ENCODE data around the gene RASA2. TPM values are rescaled to one million over a fixed set of nuclear protein-coding genes. Genes with fewer than 3 reads are reported as not detected.

The RASA2 gene
- total and polyA plus RNA-seq, 2 experiments from 2014 or later: 6.2 to 12.6 TPM

- no peak for TF ChIP-seq CTCF (IDR thresholded peaks at IDR 0.05; ENCODE audit: poor library complexity)
- TF ChIP-seq EZH2phosphoT487 (IDR thresholded peaks at IDR 0.05; ENCODE audit: low read depth, severe bottlenecking, unreplicated experiment): no peak
- TF ChIP-seq EZH2 (IDR thresholded peaks at IDR 0.05; ENCODE audit: borderline replicate concordance): no peak
- 97% methylated on average over 4 of the region's 4 CpGs for WGBS (ENCODE audit: low lambda C conversion rate, missing lambda C conversion rate)
These were observed 169.0 kb downstream of the RASA2 start for GRCh38 chr3:141655801-141656200.

GRCh38 chr3:141656771-141657170 lies 169.9 kb downstream of the RASA2 start:
- TF ChIP-seq EZH2phosphoT487 (IDR thresholded peaks at IDR 0.05; ENCODE audit: low read depth, severe bottlenecking, unreplicated experiment) (no peak), EZH2 (IDR thresholded peaks at IDR 0.05; ENCODE audit: borderline replicate concordance) (no peak), CTCF (IDR thresholded peaks at IDR 0.05; ENCODE audit: poor library complexity) (no peak)
- Histone ChIP-seq H3K9me2 (replicated peaks; ENCODE audit: insufficient read depth) (no peaks in the 10 kb centered on the region), H3K4me3 (no peak overlapping the region), H3K9me3 (ENCODE audit: low read depth) (no peaks in the 10 kb centered on the region), H3K27me3 (peaks cover 21% of the 10 kb centered on the region), H3K4me1 (ENCODE audit: insufficient read depth) (peaks cover 5% of the 10 kb centered on the region), H4K20me1 (ENCODE audit: insufficient read depth, poor library complexity, severe bottlenecking) (no peaks in the 10 kb centered on the region), H3K4me2 (no peak overlapping the region), H2AFZ (no peak overlapping the region), H3K79me2 (no peaks in the 10 kb centered on the region), H3K36me3 (replicated peaks; ENCODE audit: insufficient read depth, low read depth) (no peaks in the 10 kb centered on the region), H3K27ac (no peak overlapping the region)
- 43% methylated on average over 4 of the region's 4 CpGs for WGBS (ENCODE audit: low lambda C conversion rate, missing lambda C conversion rate)
- DNase-seq (ENCODE audit: low spot score): no peak

More at GRCh38 chr3:141655801-141656200, 169.0 kb downstream of the RASA2 start:
- Histone ChIP-seq H3K4me3 (no peak overlapping the region), H3K79me2 (no peaks in the 10 kb centered on the region), H3K9me2 (replicated peaks; ENCODE audit: insufficient read depth) (no peaks in the 10 kb centered on the region), H3K27me3 (peaks cover 21% of the 10 kb centered on the region), H3K36me3 (replicated peaks; ENCODE audit: insufficient read depth, low read depth) (no peaks in the 10 kb centered on the region), H4K20me1 (ENCODE audit: insufficient read depth, poor library complexity, severe bottlenecking) (no peaks in the 10 kb centered on the region), H3K9me3 (ENCODE audit: low read depth) (no peaks in the 10 kb centered on the region), H3K4me1 (ENCODE audit: insufficient read depth) (peaks cover 5% of the 10 kb centered on the region), H3K4me2 (no peak overlapping the region), H3K27ac (no peak overlapping the region), H2AFZ (no peak overlapping the region)
- no peak for DNase-seq (ENCODE audit: low spot score)

- TF ChIP-seq EZH2 (IDR thresholded peaks at IDR 0.05; ENCODE audit: borderline replicate concordance) (no peak), EZH2phosphoT487 (IDR thresholded peaks at IDR 0.05; ENCODE audit: low read depth, severe bottlenecking, unreplicated experiment) (no peak), CTCF (IDR thresholded peaks at IDR 0.05; ENCODE audit: poor library complexity) (no peak)
- H3K36me3 ChIP-seq (replicated peaks; ENCODE audit: insufficient read depth, low read depth): no peaks in the 10 kb centered on the region
- H3K27me3 ChIP-seq: peaks cover 21% of the 10 kb centered on the region
- no peak overlapping the region for H3K4me3 ChIP-seq
- H4K20me1 ChIP-seq (ENCODE audit: insufficient read depth, poor library complexity, severe bottlenecking): no peaks in the 10 kb centered on the region
- H2AFZ ChIP-seq: no peak overlapping the region
- no peak for DNase-seq (ENCODE audit: low spot score)
- H3K4me1 ChIP-seq (ENCODE audit: insufficient read depth): peaks cover 5% of the 10 kb centered on the region
- no peaks in the 10 kb centered on the region for H3K9me2 ChIP-seq (replicated peaks; ENCODE audit: insufficient read depth)
- H3K4me2 ChIP-seq: no peak overlapping the region
- no peaks in the 10 kb centered on the region for H3K79me2 ChIP-seq
- H3K9me3 ChIP-seq (ENCODE audit: low read depth): no peaks in the 10 kb centered on the region
- H3K27ac ChIP-seq: no peak overlapping the region
These were observed 170.7 kb downstream of the RASA2 start for GRCh38 chr3:141657516-141657915.

Data from hepatocyte (in vitro differentiated cells).